GM23338 (cell line): ENCODE measurements around the gene SLC37A2. TPM values are rescaled to one million over a fixed set of nuclear protein-coding genes. Genes with fewer than 3 reads are reported as not detected.

ENCODE experiments used
- ATAC-seq: fragments of 200-7000 bp; cut with Tn5 transposase; 3 replicates; pipeline ENCODE4 v1.9.1; 2020
- DNase-seq: peaks from one replicate; pipeline ENCODE4 v3.0.0-alpha.2; 2015; ENCODE audit warnings: low spot score
- H2AFZ ChIP-seq: fragments of 200-600 bp; sonication (generic); 2 replicates; pipeline ENCODE4 v1.8.0; 2016; ENCODE audit warnings: antibody characterized with exemption, mild to moderate bottlenecking, moderate library complexity
- H3F3A ChIP-seq: fragments of 200-600 bp; sonication (generic); replicated peaks from 2 replicates; pipeline ENCODE4 v1.8.0; 2017; ENCODE audit warnings: antibody characterized with exemption, mixed run types, low read depth
- H3K27ac ChIP-seq: fragments of 200-600 bp; sonication (generic); 2 replicates; pipeline ENCODE4 v1.6.1; 2016; ENCODE audit warnings: low read depth
- H3K27me3 ChIP-seq: fragments of 200-600 bp; sonication (generic); 2 replicates; pipeline ENCODE4 v1.8.0; 2016; ENCODE audit warnings: mild to moderate bottlenecking, mixed run types, moderate library complexity; ENCODE audit not compliant: insufficient read depth
- H3K36me3 ChIP-seq: fragments of 200-600 bp; sonication (generic); 2 replicates; pipeline ENCODE4 v1.8.0; 2016; ENCODE audit warnings: mild to moderate bottlenecking; ENCODE audit not compliant: insufficient read depth
- H3K4me1 ChIP-seq: fragments of 200-600 bp; sonication (generic); 2 replicates; pipeline ENCODE4 v1.8.0; 2016; ENCODE audit warnings: mild to moderate bottlenecking, moderate library complexity; ENCODE audit not compliant: insufficient read depth
- H3K4me2 ChIP-seq: fragments of 200-600 bp; sonication (generic); 2 replicates; pipeline ENCODE4 v1.7.1; 2017; ENCODE audit warnings: mixed run types
- H3K4me3 ChIP-seq: fragments of 200-600 bp; sonication (generic); 2 replicates; pipeline ENCODE4 v1.6.1; 2016; ENCODE audit warnings: mixed run types
- H3K79me2 ChIP-seq: fragments of 200-600 bp; sonication (generic); replicated peaks from 2 replicates; pipeline ENCODE4 v1.8.0; 2017; ENCODE audit warnings: mild to moderate bottlenecking; ENCODE audit not compliant: insufficient read depth
- H3K9me2 ChIP-seq: fragments of 200-600 bp; sonication (generic); 2 replicates; pipeline ENCODE4 v1.8.0; 2017; ENCODE audit not compliant: insufficient read depth
- H4K20me1 ChIP-seq: fragments of 200-600 bp; sonication (generic); replicated peaks from 2 replicates; pipeline ENCODE4 v1.8.0; 2017; ENCODE audit warnings: mild to moderate bottlenecking; ENCODE audit not compliant: insufficient read depth
- H3K27ac Mint-ChIP-seq: 2 replicates; pipeline ENCODE4 v1.8.0; 2020; ENCODE audit warnings: inconsistent platforms, mild to moderate bottlenecking, moderate library complexity, mixed read lengths
- H3K27me3 Mint-ChIP-seq: 3 replicates; pipeline ENCODE4 v1.8.0; 2022; ENCODE audit warnings: low read depth, mild to moderate bottlenecking, moderate library complexity, mixed read lengths, inconsistent platforms; ENCODE audit not compliant: insufficient read depth, poor library complexity
- H3K36me3 Mint-ChIP-seq: 3 replicates; pipeline ENCODE4 v1.8.0; 2021; ENCODE audit warnings: low read depth, mild to moderate bottlenecking, inconsistent platforms, moderate library complexity, mixed read lengths
- H3K4me1 Mint-ChIP-seq: 3 replicates; pipeline ENCODE4 v1.8.0; 2020; ENCODE audit warnings: mild to moderate bottlenecking, inconsistent platforms, mixed read lengths
- H3K4me3 Mint-ChIP-seq: 3 replicates; pipeline ENCODE4 v1.8.0; 2021; ENCODE audit warnings: moderate library complexity, mild to moderate bottlenecking, inconsistent platforms, mixed read lengths
- H3K9me3 Mint-ChIP-seq: 3 replicates; pipeline ENCODE4 v1.8.0; 2020; ENCODE audit warnings: moderate library complexity, mild to moderate bottlenecking, inconsistent platforms, mixed read lengths
- JUNB ChIP-seq: IDR thresholded peaks from one replicate; pipeline ENCODE4 v1.6.1; 2016; ENCODE audit warnings: antibody characterized with exemption; ENCODE audit not compliant: unreplicated experiment
- POLR2AphosphoS5 ChIP-seq: IDR thresholded peaks from 2 replicates; pipeline ENCODE4 v1.6.1; 2016; ENCODE audit warnings: antibody characterized with exemption, low read depth
- ZNF462 ChIP-seq: fragments of 250-450 bp; sonication (Bioruptor Pico); IDR thresholded peaks from 2 replicates; pipeline ENCODE4 v1.5.0; 2020; ENCODE audit warnings: mild to moderate bottlenecking, moderate library complexity
- polyA plus RNA-seq: library from polyadenylated mRNA; unstranded; fragments of >200 nt; fragmentation: Nextera tagmentation; extraction: Ambion mirVana; gene quantifications from 2 replicates; pipeline ENCODE4 v1.2.1, GENCODE V29; 2016
- total RNA-seq: library from RNA; depleted of rRNA; stranded (reverse); fragments of >200 nt; shearing (Covaris generic); gene quantifications from 2 replicates; pipeline ENCODE4 v1.2.3, GENCODE V29; 2014
- TF ChIP-seq, protein P1 (sequence below): IDR thresholded peaks from one replicate; pipeline ENCODE4 v1.6.1; 2018; ENCODE audit warnings: antibody characterized with exemption; ENCODE audit not compliant: unreplicated experiment
- TF ChIP-seq, protein P2 (sequence below), 2 experiments: fragments of 200-600 bp in 1 of 2; sonication (generic) in 1 of 2; conservative IDR thresholded peaks; 2 replicates each; pipeline versions ENCODE4 v1.5.1 to v1.6.1; 2016 to 2017; ENCODE audit warnings: antibody characterized with exemption in 2 of 2, low read depth in 2 of 2, mild to moderate bottlenecking in 2 of 2, moderate library complexity in 1 of 2

Gene SLC37A2
- total and polyA plus RNA-seq, 2 experiments from 2014 or later, result 0.40 to 1.6 TPM

DNA sequence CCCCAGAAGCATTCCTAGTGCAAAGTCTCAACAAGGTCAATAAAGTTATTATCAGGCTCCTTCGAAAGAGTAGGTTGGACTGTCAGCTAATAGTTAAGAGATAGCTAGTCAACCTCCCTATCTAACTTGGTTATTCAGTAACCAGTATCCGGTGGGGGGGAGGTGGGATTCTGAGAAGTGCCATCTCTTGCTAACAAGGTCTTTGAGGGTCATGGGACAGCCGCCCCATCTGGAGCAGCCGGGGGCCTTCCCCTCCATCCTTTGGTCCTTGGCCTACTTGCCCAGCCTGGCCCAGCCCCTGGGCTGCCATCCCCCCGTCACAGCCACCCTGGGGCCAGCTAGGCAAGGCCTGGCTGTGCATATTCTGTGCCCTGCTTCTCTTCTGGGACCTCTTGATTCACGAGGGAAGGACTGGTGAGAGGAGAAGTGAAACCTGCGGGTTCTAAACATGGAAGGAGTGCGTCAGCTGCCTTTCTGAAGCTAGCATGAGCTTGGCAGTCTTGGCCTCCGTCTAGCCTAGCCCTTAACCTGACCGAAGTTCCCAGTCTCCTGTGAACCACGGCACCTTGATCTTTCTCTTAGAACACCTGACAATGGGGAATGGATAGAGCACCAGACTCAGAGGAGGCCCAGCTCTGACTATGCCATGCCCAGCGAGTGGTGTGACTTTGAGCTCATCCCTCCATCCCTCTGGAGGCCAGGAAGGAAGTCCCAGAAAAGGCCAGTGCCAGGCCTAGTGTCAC lies 9.3 kb downstream of the SLC37A2 start (continued):
- TF ChIP-seq POLR2AphosphoS5, result no peak
- TF ChIP-seq, protein P1, sequence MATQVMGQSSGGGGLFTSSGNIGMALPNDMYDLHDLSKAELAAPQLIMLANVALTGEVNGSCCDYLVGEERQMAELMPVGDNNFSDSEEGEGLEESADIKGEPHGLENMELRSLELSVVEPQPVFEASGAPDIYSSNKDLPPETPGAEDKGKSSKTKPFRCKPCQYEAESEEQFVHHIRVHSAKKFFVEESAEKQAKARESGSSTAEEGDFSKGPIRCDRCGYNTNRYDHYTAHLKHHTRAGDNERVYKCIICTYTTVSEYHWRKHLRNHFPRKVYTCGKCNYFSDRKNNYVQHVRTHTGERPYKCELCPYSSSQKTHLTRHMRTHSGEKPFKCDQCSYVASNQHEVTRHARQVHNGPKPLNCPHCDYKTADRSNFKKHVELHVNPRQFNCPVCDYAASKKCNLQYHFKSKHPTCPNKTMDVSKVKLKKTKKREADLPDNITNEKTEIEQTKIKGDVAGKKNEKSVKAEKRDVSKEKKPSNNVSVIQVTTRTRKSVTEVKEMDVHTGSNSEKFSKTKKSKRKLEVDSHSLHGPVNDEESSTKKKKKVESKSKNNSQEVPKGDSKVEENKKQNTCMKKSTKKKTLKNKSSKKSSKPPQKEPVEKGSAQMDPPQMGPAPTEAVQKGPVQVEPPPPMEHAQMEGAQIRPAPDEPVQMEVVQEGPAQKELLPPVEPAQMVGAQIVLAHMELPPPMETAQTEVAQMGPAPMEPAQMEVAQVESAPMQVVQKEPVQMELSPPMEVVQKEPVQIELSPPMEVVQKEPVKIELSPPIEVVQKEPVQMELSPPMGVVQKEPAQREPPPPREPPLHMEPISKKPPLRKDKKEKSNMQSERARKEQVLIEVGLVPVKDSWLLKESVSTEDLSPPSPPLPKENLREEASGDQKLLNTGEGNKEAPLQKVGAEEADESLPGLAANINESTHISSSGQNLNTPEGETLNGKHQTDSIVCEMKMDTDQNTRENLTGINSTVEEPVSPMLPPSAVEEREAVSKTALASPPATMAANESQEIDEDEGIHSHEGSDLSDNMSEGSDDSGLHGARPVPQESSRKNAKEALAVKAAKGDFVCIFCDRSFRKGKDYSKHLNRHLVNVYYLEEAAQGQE, result no peak

DNA sequence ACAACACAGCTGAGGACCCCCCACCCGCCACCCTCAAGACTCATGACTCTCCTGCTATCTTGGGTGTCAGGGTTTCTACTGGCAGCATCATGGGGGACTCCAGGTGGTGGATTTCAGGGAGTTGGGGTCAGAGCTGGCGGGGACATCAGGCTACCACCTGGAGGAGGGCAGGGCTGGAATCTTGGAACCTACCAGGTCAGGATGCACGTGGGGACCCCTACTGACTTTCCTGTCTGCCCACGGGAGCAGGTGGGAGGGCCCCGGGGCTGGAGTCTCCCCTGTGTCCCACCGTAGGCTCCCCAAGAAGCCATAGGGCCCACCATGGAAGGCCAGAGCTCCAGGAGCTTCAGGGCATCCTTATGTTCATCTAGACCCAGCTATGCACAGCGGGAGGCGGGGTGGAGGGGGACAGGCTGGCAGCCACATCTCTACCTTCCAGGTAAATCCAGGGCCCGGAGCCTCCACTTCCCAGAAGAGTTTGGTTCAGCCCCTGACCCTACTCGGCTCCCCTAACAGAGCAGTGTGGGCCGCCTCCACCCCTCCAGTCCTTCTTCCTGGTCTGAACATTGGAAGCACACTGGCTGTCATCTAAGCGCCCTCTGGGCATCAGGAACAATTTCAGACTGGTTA lies 10.0 kb downstream of the SLC37A2 start:
- H3K27ac ChIP-seq, result no peak overlapping the region
- no peaks in the 10 kb centered on the region for H3F3A ChIP-seq
- Mint-ChIP-seq H3K27ac (no peak overlapping the region), H3K27me3 (peaks cover 16% of the 10 kb centered on the region), H3K9me3 (no peaks in the 10 kb centered on the region), H3K36me3 (no peaks in the 10 kb centered on the region), H3K4me1 (peaks cover 21% of the 10 kb centered on the region), H3K4me3 (no peak overlapping the region)
- no peaks in the 10 kb centered on the region for H3K9me2 ChIP-seq
- TF ChIP-seq, protein P2, sequence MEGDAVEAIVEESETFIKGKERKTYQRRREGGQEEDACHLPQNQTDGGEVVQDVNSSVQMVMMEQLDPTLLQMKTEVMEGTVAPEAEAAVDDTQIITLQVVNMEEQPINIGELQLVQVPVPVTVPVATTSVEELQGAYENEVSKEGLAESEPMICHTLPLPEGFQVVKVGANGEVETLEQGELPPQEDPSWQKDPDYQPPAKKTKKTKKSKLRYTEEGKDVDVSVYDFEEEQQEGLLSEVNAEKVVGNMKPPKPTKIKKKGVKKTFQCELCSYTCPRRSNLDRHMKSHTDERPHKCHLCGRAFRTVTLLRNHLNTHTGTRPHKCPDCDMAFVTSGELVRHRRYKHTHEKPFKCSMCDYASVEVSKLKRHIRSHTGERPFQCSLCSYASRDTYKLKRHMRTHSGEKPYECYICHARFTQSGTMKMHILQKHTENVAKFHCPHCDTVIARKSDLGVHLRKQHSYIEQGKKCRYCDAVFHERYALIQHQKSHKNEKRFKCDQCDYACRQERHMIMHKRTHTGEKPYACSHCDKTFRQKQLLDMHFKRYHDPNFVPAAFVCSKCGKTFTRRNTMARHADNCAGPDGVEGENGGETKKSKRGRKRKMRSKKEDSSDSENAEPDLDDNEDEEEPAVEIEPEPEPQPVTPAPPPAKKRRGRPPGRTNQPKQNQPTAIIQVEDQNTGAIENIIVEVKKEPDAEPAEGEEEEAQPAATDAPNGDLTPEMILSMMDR (conservative IDR thresholded peaks at IDR 0.05; ENCODE audit: low read depth in 2 of 2), result no peak
- TF ChIP-seq ZNF462 (CRISPR knock-in tag) (no peak), POLR2AphosphoS5 (no peak), JUNB (no peak)
- no peaks in the 10 kb centered on the region for H3K79me2 ChIP-seq
- H3K4me3 ChIP-seq, result no peak overlapping the region
- no peaks in the 10 kb centered on the region for H3K27me3 ChIP-seq
- no peak overlapping the region for H2AFZ ChIP-seq
- no peaks in the 10 kb centered on the region for H3K36me3 ChIP-seq
- DNase-seq, result no peak
- H4K20me1 ChIP-seq, result no peaks in the 10 kb centered on the region
- H3K4me1 ChIP-seq, result no peaks in the 10 kb centered on the region
- H3K4me2 ChIP-seq, result no peak overlapping the region
- ATAC-seq, result no peak
